C4-2B (cell line): Measurements from ENCODE around the gene SEMA5B.

Experiments used
- ZFX ChIP-seq: fragments of 450-650 bp; IDR thresholded peaks from 2 replicates; pipeline ENCODE4 v1.6.1; 2017
- TF ChIP-seq, protein P1 (sequence below): fragments of 450-650 bp; conservative IDR thresholded peaks from 2 replicates; pipeline ENCODE4 v1.5.1; 2017; ENCODE audit warnings: mild to moderate bottlenecking

DNA sequence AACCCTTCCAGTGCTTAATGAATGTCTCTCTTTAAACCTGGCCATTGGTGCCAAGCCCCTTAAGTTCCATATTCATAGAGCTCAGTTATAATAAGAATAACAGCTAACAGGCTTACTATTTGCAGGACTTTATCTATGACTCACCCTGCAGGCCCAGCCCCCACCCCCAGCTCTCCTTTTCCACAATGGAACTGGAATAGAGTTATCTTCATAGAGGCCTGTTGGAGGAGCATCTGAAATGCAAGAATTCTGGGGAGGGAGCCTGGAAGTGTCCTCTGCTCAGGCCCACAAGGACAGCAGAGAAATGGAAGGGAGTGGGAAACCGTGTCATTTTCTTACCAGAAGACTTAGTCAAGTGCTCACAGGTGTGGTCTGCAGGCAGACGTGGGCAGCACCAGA is 52.8 kb downstream of the SEMA5B start:
- TF ChIP-seq, protein P1, sequence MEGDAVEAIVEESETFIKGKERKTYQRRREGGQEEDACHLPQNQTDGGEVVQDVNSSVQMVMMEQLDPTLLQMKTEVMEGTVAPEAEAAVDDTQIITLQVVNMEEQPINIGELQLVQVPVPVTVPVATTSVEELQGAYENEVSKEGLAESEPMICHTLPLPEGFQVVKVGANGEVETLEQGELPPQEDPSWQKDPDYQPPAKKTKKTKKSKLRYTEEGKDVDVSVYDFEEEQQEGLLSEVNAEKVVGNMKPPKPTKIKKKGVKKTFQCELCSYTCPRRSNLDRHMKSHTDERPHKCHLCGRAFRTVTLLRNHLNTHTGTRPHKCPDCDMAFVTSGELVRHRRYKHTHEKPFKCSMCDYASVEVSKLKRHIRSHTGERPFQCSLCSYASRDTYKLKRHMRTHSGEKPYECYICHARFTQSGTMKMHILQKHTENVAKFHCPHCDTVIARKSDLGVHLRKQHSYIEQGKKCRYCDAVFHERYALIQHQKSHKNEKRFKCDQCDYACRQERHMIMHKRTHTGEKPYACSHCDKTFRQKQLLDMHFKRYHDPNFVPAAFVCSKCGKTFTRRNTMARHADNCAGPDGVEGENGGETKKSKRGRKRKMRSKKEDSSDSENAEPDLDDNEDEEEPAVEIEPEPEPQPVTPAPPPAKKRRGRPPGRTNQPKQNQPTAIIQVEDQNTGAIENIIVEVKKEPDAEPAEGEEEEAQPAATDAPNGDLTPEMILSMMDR: no peak
- TF ChIP-seq ZFX: no peak
